Prostate gland (tissue), 2 donors: Measurements from ENCODE around the gene TDP2. TPM values are rescaled to one million over a fixed set of nuclear protein-coding genes. Genes with fewer than 3 reads are reported as not detected.

Source experiments
- DNase-seq: peaks from one replicate; pipeline ENCODE4 v3.0.0-alpha.2; 2019; ENCODE audit warnings: low spot score
- H3K27ac ChIP-seq, 2 donors: fragments of 200-600 bp; sonication (generic); 2 replicates each; pipeline ENCODE4 v1.5.1; 2017 to 2019
- H3K27me3 ChIP-seq: fragments of 200-600 bp; sonication (generic); replicated peaks from 2 replicates; pipeline ENCODE4 v1.5.1; 2019; ENCODE audit not compliant: insufficient read depth
- H3K36me3 ChIP-seq, 2 donors: fragments of 200-600 bp; sonication (generic); 1 replicate in 1 of 2; 2 replicates in 1 of 2; pipeline versions ENCODE4 v1.5.1 to v1.8.1; 2017 to 2019
- H3K4me1 ChIP-seq: fragments of 200-600 bp; sonication (generic); replicated peaks from 2 replicates; pipeline ENCODE4 v1.5.1; 2019
- H3K4me3 ChIP-seq, 2 donors: fragments of 200-600 bp; sonication (generic); 2 replicates each; pipeline ENCODE4 v1.5.1; 2017 to 2019
- H3K9me3 ChIP-seq: fragments of 200-600 bp; sonication (generic); 2 replicates; pipeline ENCODE4 v1.5.1; 2017
- CTCF ChIP-seq, 4 experiments: fragments of 200-600 bp in 2 of 4; fragments of 450-650 bp in 2 of 4; sonication (generic) in 2 of 4; IDR thresholded peaks; 1 replicate in 3 of 4; 2 replicates in 1 of 4; pipeline ENCODE4 v1.5.1; 2016 to 2019; ENCODE audit warnings: antibody characterized with exemption in 4 of 4, mild to moderate bottlenecking in 2 of 4, moderate library complexity in 2 of 4
- POLR2A ChIP-seq: fragments of 450-650 bp; IDR thresholded peaks from one replicate; pipeline ENCODE4 v1.6.1; 2016; ENCODE audit warnings: antibody characterized with exemption, mild to moderate bottlenecking
- POLR2AphosphoS5 ChIP-seq: sonication (generic); formaldehyde crosslinking; IDR thresholded peaks from one replicate; pipeline ENCODE4 v1.6.1; 2017; ENCODE audit warnings: antibody characterized with exemption
- WGBS: methylation state at CpG from one replicate; pipeline ENCODE4 v1.1.5; 2018; 5-methylcytosine and 5-hydroxymethylcytosine counted together
- intact Hi-C: fragments of 100-400 bp; cut with DNase I; formaldehyde crosslinking; loops from one replicate; pipeline ENCODE4 v1.14.2; 2022
- total RNA-seq, 2 donors: library from RNA; depleted of rRNA; stranded (reverse); fragments of >200 nt; gene quantifications; one replicate each; pipeline ENCODE4 v1.1.0, GENCODE V29; 2016

Gene TDP2
- total RNA-seq = 100 to 1,000 TPM in 1 of 2 donors, 10 to 100 TPM in 1; 46.1 to 126 TPM

GRCh38 chr6:24666641-24667377 lies at the start of gene TDP2, which contains the start of gene ACOT13:
Gene TDP2, minus strand, starts transcription at chr6:24666899. Its CDS starts 37 bp downstream, at chr6:24666862.
Gene ACOT13, plus strand, starts transcription at chr6:24667077. Its CDS starts 187 bp downstream, at chr6:24667264.
- Histone ChIP-seq H3K4me1 (peaks cover 14% of the 10 kb centered on the region), H3K4me3 (peak within 1 kb of the TSS; percentile 77 to 78), H3K9me3 (no peaks in the 10 kb centered on the region), H3K36me3 (no peaks in the 10 kb centered on the region), H3K27me3 (no peaks in the 10 kb centered on the region), H3K27ac (peak within 1 kb of the TSS; percentile 90 to 93)
- under 1% methylated on average over 60 of the region's 62 CpGs for WGBS
- intact Hi-C loops = loop anchor here (2.0 kb wide), 1 partner anchor 54 kb away; no protein-coding TSS in a partner anchor
- DNase-seq = peak; percentile 92
- peak; percentile 89 for TF ChIP-seq POLR2A
- peak in 3 of 4 experiments; percentile 42 to 63 (median 62) for TF ChIP-seq CTCF (IDR thresholded peaks at IDR 0.05)
- peak; percentile 97 for TF ChIP-seq POLR2AphosphoS5

GRCh38 chr6:24710519-24711303 lies 44.0 kb upstream of the TDP2 start:
- peaks cover 8% of the 10 kb centered on the region for H3K4me1 ChIP-seq
- no peak for DNase-seq
- TF ChIP-seq POLR2AphosphoS5 = no peak
- no peak for TF ChIP-seq CTCF (IDR thresholded peaks at IDR 0.05)
- TF ChIP-seq POLR2A = no peak
- 94% methylated on average over 10 of the region's 10 CpGs for WGBS
- H3K27me3 ChIP-seq = no peaks in the 10 kb centered on the region
- intact Hi-C loops = no loop called here
- peaks cover 0 to 17% of the 10 kb centered on the region in 2 donors for H3K36me3 ChIP-seq
- no peak overlapping the region for H3K4me3 ChIP-seq
- no peaks in the 10 kb centered on the region for H3K9me3 ChIP-seq
- H3K27ac ChIP-seq = no peak overlapping the region

GRCh38 chr6:24709014-24709711 lies 42.5 kb upstream of the TDP2 start:
- Histone ChIP-seq H3K4me1 (peaks cover 3% of the 10 kb centered on the region), H3K27ac (no peak overlapping the region), H3K4me3 (no peak overlapping the region), H3K36me3 (peaks cover 0 to 21% of the 10 kb centered on the region in 2 donors), H3K9me3 (no peaks in the 10 kb centered on the region), H3K27me3 (no peaks in the 10 kb centered on the region)
- 85% methylated on average over 4 of the region's 4 CpGs for WGBS
- intact Hi-C loops = no loop called here
- no peak for TF ChIP-seq POLR2A
- no peak for TF ChIP-seq CTCF (IDR thresholded peaks at IDR 0.05)
- TF ChIP-seq POLR2AphosphoS5 = no peak
- DNase-seq = no peak

GRCh38 chr6:24708612-24709011 lies 41.9 kb upstream of the TDP2 start:
- no peak for TF ChIP-seq POLR2AphosphoS5
- TF ChIP-seq CTCF (IDR thresholded peaks at IDR 0.05) = no peak
- 80% methylated on average over 3 of the region's 3 CpGs for WGBS
- peaks cover under 1% of the 10 kb centered on the region for H3K4me1 ChIP-seq
- no peaks in the 10 kb centered on the region for H3K9me3 ChIP-seq
- no peak for DNase-seq
- no peaks in the 10 kb centered on the region for H3K27me3 ChIP-seq
- no peak overlapping the region for H3K27ac ChIP-seq
- H3K36me3 ChIP-seq = peaks cover 0 to 21% of the 10 kb centered on the region in 2 donors
- H3K4me3 ChIP-seq = no peak overlapping the region
- intact Hi-C loops = no loop called here
